T-helper 2 cell treated with Interferon-gamma antibody and Interleukin-4, amounts not matched to agents 5 μg/mL and 100 μg/mL, for 36 hours (primary cell): ENCODE data around the gene ARHGAP1.

Experiments used
- DNase-seq: peaks from one replicate; pipeline ENCODE4 v3.0.0; 2021; ENCODE audit warnings: low spot score
- H3K27ac Mint-ChIP-seq: one replicate; pipeline ENCODE4 v1.8.0; 2021; ENCODE audit warnings: mild to moderate bottlenecking, mixed read lengths
- H3K27me3 Mint-ChIP-seq: one replicate; pipeline ENCODE4 v1.8.0; 2021; ENCODE audit warnings: low read depth, mixed read lengths
- H3K36me3 Mint-ChIP-seq: one replicate; pipeline ENCODE4 v1.8.0; 2021; ENCODE audit warnings: low read depth, mixed read lengths
- H3K4me1 Mint-ChIP-seq: one replicate; pipeline ENCODE4 v1.8.0; 2021; ENCODE audit warnings: low read depth, mixed read lengths
- H3K4me3 Mint-ChIP-seq: one replicate; pipeline ENCODE4 v1.8.0; 2022; ENCODE audit warnings: mild to moderate bottlenecking, moderate library complexity, mixed read lengths
- H3K9me3 Mint-ChIP-seq: one replicate; pipeline ENCODE4 v1.8.0; 2021; ENCODE audit warnings: mixed read lengths

The ARHGAP1 gene

DNA sequence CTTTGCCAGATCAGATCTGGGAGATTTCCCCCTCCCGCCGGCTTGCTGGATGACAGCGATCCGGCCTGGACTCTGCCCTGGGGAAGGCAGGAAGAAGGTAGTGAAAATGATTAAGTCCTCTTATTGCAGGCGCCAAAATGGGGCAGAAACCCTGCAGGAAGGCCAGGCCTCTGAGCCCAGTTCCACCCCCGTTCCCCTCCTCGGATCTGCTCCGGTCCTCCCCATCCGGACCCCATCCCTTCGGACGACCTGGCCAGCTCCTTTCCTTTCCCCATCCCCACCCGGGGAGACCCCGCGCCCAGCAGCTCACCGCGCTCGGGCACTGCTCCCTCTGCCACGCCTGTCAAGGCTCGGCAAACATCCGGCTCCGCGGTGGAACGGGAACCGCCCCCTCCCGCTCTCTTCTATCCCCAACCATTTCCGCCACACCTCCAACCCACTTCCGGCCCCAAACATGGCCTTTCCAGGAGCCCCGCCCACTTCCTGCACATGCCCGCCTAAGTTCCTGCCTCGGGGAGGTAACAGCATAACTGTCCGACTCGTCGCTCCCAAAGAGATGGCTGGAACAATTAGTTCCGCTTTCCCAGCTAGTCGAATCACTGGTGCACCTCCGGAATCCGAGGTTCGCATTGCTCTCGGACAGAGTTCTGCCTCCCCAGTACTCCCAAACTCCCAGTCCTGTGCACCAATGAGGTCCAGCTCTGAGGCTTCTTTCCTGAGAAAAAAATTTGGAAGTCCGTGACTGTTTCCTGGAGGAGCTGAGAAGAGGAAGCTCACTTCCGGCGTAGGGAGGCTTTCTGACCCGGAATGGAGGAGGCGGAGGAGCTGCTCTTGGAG is at the start of gene ARHGAP1, which contains the start of gene ZNF408:
Gene ARHGAP1, minus strand, starts transcription at position 379 of the 837 bp plus-strand sequence. CDS start 4,512 bp downstream, outside the sequence.
Gene ZNF408, plus strand, starts transcription at position 791 of the 837 bp plus-strand sequence. Its CDS starts 17 bp downstream, at position 808.
- H3K27ac Mint-ChIP-seq: peak within 1 kb of the TSS; percentile 92
- peaks cover 28% of the 10 kb centered on the region for H3K4me1 Mint-ChIP-seq
- H3K4me3 Mint-ChIP-seq: peak within 1 kb of the TSS; percentile 99
- H3K9me3 Mint-ChIP-seq: no peaks in the 10 kb centered on the region
- no peaks in the 10 kb centered on the region for H3K27me3 Mint-ChIP-seq
- peak; percentile 99 for DNase-seq
- H3K36me3 Mint-ChIP-seq: peaks cover 45% of the 10 kb centered on the region

- Mint-ChIP-seq H3K27ac (peak overlapping the region; percentile 67), H3K36me3 (peaks cover 72% of the 10 kb centered on the region), H3K4me3 (no peak overlapping the region), H3K27me3 (no peaks in the 10 kb centered on the region), H3K4me1 (no peaks in the 10 kb centered on the region), H3K9me3 (no peaks in the 10 kb centered on the region)
- no peak for DNase-seq
Observed at GRCh38 chr11:46747150-46747549, 46.7 kb upstream of the ARHGAP1 start.

DNA sequence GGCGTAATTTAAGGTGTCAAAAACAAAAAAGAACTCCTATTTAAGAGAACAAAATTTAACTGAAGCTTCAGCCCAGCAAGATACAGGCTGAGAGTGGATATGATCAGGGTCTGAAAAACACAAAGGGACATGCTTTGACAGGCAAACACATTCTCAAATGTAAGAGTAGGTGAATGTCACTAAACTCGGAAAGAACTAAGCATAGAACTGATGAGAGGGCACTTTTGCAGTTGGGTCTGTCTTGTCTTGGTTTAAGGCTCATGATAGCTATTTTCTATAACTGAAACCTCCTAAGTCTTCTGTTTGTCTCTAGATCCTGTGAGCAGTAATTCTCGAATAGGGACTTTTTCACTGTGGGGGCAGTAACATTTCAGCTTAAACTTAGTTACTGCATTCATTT is 45.6 kb upstream of the ARHGAP1 start:
- H3K36me3 Mint-ChIP-seq: peaks cover 75% of the 10 kb centered on the region
- H3K27ac Mint-ChIP-seq: no peak overlapping the region
- no peaks in the 10 kb centered on the region for H3K27me3 Mint-ChIP-seq
- DNase-seq: no peak
- H3K4me1 Mint-ChIP-seq: no peaks in the 10 kb centered on the region
- H3K4me3 Mint-ChIP-seq: no peak overlapping the region
- no peaks in the 10 kb centered on the region for H3K9me3 Mint-ChIP-seq

GRCh38 chr11:46745328-46745727 is 44.9 kb upstream of the ARHGAP1 start:
- peaks cover 70% of the 10 kb centered on the region for H3K36me3 Mint-ChIP-seq
- H3K4me1 Mint-ChIP-seq: no peaks in the 10 kb centered on the region
- H3K27ac Mint-ChIP-seq: no peak overlapping the region
- no peak for DNase-seq
- H3K9me3 Mint-ChIP-seq: no peaks in the 10 kb centered on the region
- no peaks in the 10 kb centered on the region for H3K27me3 Mint-ChIP-seq
- H3K4me3 Mint-ChIP-seq: no peak overlapping the region

GRCh38 chr11:46743693-46744339 is 43.4 kb upstream of the ARHGAP1 start:
- DNase-seq: no peak
- H3K27ac Mint-ChIP-seq: no peak overlapping the region

DNA sequence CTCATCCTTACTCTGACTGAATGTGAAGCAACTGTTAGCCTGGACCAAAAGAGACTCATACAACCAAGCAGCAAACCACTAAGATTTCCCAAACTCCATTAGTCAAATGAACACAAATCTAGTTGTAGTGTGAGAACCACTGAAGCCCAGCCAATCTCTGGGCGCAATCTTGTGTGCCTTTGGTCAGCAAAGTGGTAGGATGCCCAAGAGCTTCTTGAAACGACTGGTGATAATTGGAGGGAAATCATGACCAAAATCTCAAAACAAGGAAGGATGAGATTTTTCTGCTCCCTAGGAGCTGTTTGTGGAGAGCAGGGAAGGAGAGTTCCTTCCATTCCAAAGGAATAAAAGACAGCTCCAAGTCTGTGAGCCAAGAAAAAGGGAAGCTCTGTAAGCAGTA is 42.6 kb upstream of the ARHGAP1 start:
- no peak for DNase-seq
- Mint-ChIP-seq H3K27me3 (no peaks in the 10 kb centered on the region), H3K27ac (no peak overlapping the region), H3K4me1 (no peaks in the 10 kb centered on the region), H3K36me3 (peaks cover 59% of the 10 kb centered on the region), H3K9me3 (no peaks in the 10 kb centered on the region), H3K4me3 (no peak overlapping the region)

More at GRCh38 chr11:46743693-46744339, 43.4 kb upstream of the ARHGAP1 start:
- no peaks in the 10 kb centered on the region for H3K9me3 Mint-ChIP-seq
- H3K36me3 Mint-ChIP-seq: peaks cover 62% of the 10 kb centered on the region
- no peaks in the 10 kb centered on the region for H3K4me1 Mint-ChIP-seq
- no peak overlapping the region for H3K4me3 Mint-ChIP-seq
- H3K27me3 Mint-ChIP-seq: no peaks in the 10 kb centered on the region

- Mint-ChIP-seq H3K36me3 (peaks cover 51% of the 10 kb centered on the region), H3K4me3 (no peak overlapping the region), H3K27ac (no peak overlapping the region), H3K27me3 (no peaks in the 10 kb centered on the region), H3K4me1 (no peaks in the 10 kb centered on the region), H3K9me3 (no peaks in the 10 kb centered on the region)
- DNase-seq: no peak
Observed at GRCh38 chr11:46741600-46742484, 41.4 kb upstream of the ARHGAP1 start.

DNA sequence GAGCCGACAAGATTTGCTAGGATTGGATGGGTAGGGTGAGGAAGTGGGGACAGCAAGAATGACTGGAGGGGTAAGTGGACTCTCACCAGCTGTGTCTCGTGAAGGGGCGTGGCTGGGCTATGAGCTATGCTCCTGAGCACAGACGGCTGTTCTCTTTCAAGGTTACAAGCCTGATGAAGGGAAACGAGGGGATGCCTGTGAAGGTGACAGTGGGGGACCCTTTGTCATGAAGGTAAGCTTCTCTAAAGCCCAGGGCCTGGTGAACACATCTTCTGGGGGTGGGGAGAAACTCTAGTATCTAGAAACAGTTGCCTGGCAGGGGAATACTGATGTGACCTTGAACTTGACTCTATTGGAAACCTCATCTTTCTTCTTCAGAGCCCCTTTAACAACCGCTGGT is 38.5 kb upstream of the ARHGAP1 start:
- Mint-ChIP-seq H3K4me3 (no peak overlapping the region), H3K4me1 (no peaks in the 10 kb centered on the region), H3K9me3 (no peaks in the 10 kb centered on the region), H3K27ac (no peak overlapping the region), H3K36me3 (peaks cover 26% of the 10 kb centered on the region), H3K27me3 (no peaks in the 10 kb centered on the region)
- no peak for DNase-seq

DNA sequence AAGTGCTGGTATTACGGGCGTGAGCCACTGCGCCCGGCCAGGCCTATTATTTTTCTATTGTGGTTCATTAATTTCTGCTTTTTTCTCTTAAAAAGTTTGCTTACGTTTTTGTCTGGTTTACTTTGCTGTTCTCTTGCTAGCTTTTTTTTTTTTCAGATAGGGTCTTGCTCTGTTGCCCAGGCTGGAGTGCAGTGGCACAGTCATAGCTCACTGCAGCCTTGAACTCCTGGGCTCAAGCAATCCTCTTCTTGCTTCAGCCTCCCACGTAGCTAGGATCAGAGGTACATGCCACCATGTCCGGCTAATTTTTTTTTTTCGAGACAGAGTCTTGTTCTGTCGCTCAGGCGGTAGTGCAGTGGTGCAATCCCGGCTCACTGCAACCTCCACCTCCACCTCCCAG is 37.3 kb upstream of the ARHGAP1 start:
- no peaks in the 10 kb centered on the region for H3K9me3 Mint-ChIP-seq
- no peaks in the 10 kb centered on the region for H3K27me3 Mint-ChIP-seq
- no peak for DNase-seq
- no peak overlapping the region for H3K27ac Mint-ChIP-seq
- no peak overlapping the region for H3K4me3 Mint-ChIP-seq
- H3K4me1 Mint-ChIP-seq: no peaks in the 10 kb centered on the region
- H3K36me3 Mint-ChIP-seq: peaks cover 16% of the 10 kb centered on the region

DNA sequence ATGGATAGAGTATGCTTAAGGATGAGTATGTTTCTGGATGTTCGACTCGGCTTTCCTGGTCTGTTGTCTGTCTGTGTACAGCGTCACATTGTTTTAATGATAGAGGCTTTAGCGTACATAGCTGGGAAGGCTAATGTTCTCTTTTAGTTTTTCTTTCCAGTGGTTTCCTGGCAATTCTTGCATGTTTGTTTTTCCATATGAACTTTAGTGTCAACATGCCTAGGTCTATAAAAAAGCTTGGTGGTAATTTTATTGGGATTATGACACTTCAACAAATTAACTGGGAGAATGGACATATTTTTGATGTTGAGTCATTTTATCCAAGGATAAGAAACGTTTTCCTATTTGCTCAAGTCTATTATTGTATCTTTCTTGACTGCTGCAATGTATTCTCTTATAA is 36.2 kb upstream of the ARHGAP1 start:
- Mint-ChIP-seq H3K4me3 (no peak overlapping the region), H3K27me3 (no peaks in the 10 kb centered on the region), H3K36me3 (peaks cover 7% of the 10 kb centered on the region), H3K4me1 (no peaks in the 10 kb centered on the region), H3K27ac (no peak overlapping the region), H3K9me3 (no peaks in the 10 kb centered on the region)
- no peak for DNase-seq

- no peaks in the 10 kb centered on the region for H3K9me3 Mint-ChIP-seq
- H3K27ac Mint-ChIP-seq: no peak overlapping the region
- H3K36me3 Mint-ChIP-seq: peaks cover 3% of the 10 kb centered on the region
- no peak for DNase-seq
- H3K4me1 Mint-ChIP-seq: no peaks in the 10 kb centered on the region
- no peak overlapping the region for H3K4me3 Mint-ChIP-seq
- H3K27me3 Mint-ChIP-seq: no peaks in the 10 kb centered on the region
Observed at GRCh38 chr11:46736146-46736545, 35.7 kb upstream of the ARHGAP1 start.

DNA sequence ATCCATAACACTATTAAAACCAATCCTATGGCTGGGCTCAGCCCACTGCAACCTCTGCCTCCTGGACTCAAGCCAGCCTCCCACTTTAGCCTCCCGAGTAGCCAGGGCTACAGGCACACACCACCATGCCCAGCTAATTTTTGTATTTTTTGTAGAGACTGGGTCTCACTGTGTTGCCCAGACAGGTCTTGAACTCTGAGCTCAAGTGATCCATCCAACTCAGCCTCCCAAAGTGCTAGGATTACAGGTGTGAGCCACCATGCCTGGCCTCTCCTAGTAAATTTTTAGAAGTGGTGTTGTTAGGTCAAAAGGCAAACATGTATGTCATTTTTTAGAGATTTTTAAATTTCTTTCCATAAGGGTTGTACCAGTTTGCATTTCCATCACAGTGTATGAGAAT is 32.8 kb upstream of the ARHGAP1 start:
- no peak overlapping the region for H3K27ac Mint-ChIP-seq
- no peaks in the 10 kb centered on the region for H3K4me1 Mint-ChIP-seq
- H3K9me3 Mint-ChIP-seq: no peaks in the 10 kb centered on the region
- H3K36me3 Mint-ChIP-seq: no peaks in the 10 kb centered on the region
- no peak for DNase-seq
- H3K27me3 Mint-ChIP-seq: no peaks in the 10 kb centered on the region
- no peak overlapping the region for H3K4me3 Mint-ChIP-seq

GRCh38 chr11:46731545-46731944 is 31.1 kb upstream of the ARHGAP1 start:
- Mint-ChIP-seq H3K9me3 (no peaks in the 10 kb centered on the region), H3K4me3 (no peak overlapping the region), H3K4me1 (no peaks in the 10 kb centered on the region), H3K27ac (no peak overlapping the region), H3K36me3 (no peaks in the 10 kb centered on the region), H3K27me3 (no peaks in the 10 kb centered on the region)
- DNase-seq: no peak
